Measurements from ENCODE around the gene ATP5PO. TPM values are rescaled to one million over a fixed set of nuclear protein-coding genes. Genes with fewer than 3 reads are reported as not detected.
"Not testable (repeated sequence)": the region's sequence is repeated elsewhere in the genome, so short reads cannot be mapped to it uniquely, and the experiment has no call there.

The ATP5PO gene
- total RNA-seq, 1 donor from 2014 or later = 150 TPM

DNA sequence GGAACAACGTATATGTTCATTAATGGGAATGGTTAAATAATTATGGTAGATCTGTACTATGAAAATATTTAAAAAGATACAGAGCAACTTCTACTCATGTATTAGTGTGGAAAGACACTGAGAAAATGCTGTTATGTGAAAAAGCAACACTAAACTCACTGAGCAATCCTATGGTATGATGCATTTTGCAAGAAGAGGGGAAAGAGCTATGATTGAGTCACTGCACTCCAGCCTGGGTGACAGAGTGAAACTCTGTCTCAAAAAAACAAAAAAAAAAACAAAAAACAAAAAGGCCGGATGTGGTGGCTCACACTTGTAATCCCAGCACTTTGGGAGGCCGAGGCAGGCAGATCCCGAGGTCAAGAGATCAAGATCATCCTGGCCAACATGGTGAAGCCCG is 44.4 kb downstream of the ATP5PO start:
- Mint-ChIP-seq H3K27me3 (ENCODE audit: unreplicated experiment) (peaks cover 2% of the 10 kb centered on the region), H3K36me3 (ENCODE audit: unreplicated experiment) (no peaks in the 10 kb centered on the region), H3K4me1 (ENCODE audit: unreplicated experiment) (no peaks in the 10 kb centered on the region), H3K9me3 (ENCODE audit: unreplicated experiment) (no peaks in the 10 kb centered on the region), H3K4me3 (ENCODE audit: unreplicated experiment) (no peak overlapping the region), H3K27ac (ENCODE audit: unreplicated experiment) (no peak overlapping the region)
- no peak for DNase-seq (ENCODE audit: extremely low spot score, unreplicated experiment)
- no peak for TF ChIP-seq CTCF (IDR thresholded peaks at IDR 0.05)

DNA sequence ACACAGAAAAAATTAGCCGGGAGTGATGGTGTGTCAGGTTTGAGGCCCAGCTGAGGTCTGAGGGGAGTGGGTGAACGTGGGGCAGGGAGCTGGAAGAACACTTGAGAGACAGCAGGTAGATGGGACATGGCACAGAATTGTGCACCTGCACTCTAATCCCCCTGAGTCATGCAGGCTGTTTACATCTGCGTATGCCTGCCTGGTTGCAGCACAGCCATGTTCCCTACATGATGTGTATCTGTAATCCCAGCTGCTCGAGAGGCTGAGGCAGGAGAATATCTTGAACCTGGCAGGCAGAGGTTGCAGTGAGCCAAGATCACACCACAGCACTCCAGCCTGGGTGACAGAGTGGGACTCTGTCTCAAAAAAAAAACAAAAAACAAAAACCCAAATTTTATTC is 44.8 kb downstream of the ATP5PO start:
- no peaks in the 10 kb centered on the region for H3K4me1 Mint-ChIP-seq (ENCODE audit: unreplicated experiment)
- no peaks in the 10 kb centered on the region for H3K36me3 Mint-ChIP-seq (ENCODE audit: unreplicated experiment)
- H3K4me3 Mint-ChIP-seq (ENCODE audit: unreplicated experiment) = no peak overlapping the region
- no peaks in the 10 kb centered on the region for H3K9me3 Mint-ChIP-seq (ENCODE audit: unreplicated experiment)
- H3K27ac Mint-ChIP-seq (ENCODE audit: unreplicated experiment) = no peak overlapping the region
- no peaks in the 10 kb centered on the region for H3K27me3 Mint-ChIP-seq (ENCODE audit: unreplicated experiment)
- DNase-seq (ENCODE audit: extremely low spot score, unreplicated experiment) = no peak
- TF ChIP-seq CTCF (IDR thresholded peaks at IDR 0.05) = no peak

DNA sequence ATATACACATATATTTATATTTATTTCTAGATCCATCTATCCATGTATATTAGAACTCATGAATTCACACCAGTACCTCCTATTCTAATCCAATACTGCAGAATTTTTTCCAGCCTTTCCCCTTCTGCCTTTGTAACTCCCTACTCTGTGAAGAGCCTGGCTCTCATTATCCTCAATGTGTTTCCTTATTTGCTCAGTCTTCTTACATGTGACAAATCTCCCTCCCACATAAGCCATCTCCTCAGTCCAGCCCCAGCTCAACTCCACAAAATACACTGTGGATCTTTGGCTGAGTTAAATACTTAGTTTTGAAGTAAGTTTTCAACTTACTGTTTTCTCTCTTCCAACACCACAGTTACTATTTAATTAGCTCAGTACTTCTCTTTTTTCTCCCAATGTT is 45.7 kb downstream of the ATP5PO start:
- Mint-ChIP-seq H3K9me3 (ENCODE audit: unreplicated experiment) (no peaks in the 10 kb centered on the region), H3K4me1 (ENCODE audit: unreplicated experiment) (no peaks in the 10 kb centered on the region), H3K4me3 (ENCODE audit: unreplicated experiment) (no peak overlapping the region), H3K27ac (ENCODE audit: unreplicated experiment) (no peak overlapping the region), H3K36me3 (ENCODE audit: unreplicated experiment) (no peaks in the 10 kb centered on the region), H3K27me3 (ENCODE audit: unreplicated experiment) (no peaks in the 10 kb centered on the region)
- no peak for DNase-seq (ENCODE audit: extremely low spot score, unreplicated experiment)
- no peak for TF ChIP-seq CTCF (IDR thresholded peaks at IDR 0.05)

- not testable (repeated sequence) for H3K27ac Mint-ChIP-seq (ENCODE audit: unreplicated experiment); H3K4me1 Mint-ChIP-seq (ENCODE audit: unreplicated experiment); H3K9me3 Mint-ChIP-seq (ENCODE audit: unreplicated experiment); H3K36me3 Mint-ChIP-seq (ENCODE audit: unreplicated experiment); H3K4me3 Mint-ChIP-seq (ENCODE audit: unreplicated experiment); DNase-seq (ENCODE audit: extremely low spot score, unreplicated experiment); H3K27me3 Mint-ChIP-seq (ENCODE audit: unreplicated experiment)
Measured at GRCh38 chr21:33867868-33868267, 47.7 kb downstream of the ATP5PO start.

DNA sequence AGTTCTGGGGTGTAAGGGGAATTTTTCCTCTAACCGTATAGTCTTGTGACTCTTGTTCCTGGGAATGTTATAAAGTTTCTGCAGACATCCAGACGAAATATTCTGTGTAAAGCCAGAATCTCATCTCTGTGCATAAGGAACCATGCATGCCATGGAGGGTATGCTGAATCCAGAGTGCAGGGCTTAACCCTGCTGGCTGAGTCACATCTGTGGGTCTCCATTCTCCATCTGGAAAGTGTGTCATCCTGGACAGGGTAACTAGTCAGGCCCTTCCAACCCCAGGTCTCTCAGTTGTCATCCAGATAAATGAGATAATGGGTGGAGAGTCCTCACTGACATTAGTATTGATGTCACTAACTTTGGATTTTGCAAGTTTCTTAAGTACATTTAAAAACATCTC is 48.8 kb downstream of the ATP5PO start:
- no peak for TF ChIP-seq CTCF (IDR thresholded peaks at IDR 0.05)
- Mint-ChIP-seq H3K4me1 (ENCODE audit: unreplicated experiment) (peaks cover 6% of the 10 kb centered on the region), H3K9me3 (ENCODE audit: unreplicated experiment) (no peaks in the 10 kb centered on the region), H3K27me3 (ENCODE audit: unreplicated experiment) (peaks cover 7% of the 10 kb centered on the region), H3K36me3 (ENCODE audit: unreplicated experiment) (no peaks in the 10 kb centered on the region), H3K4me3 (ENCODE audit: unreplicated experiment) (no peak overlapping the region), H3K27ac (ENCODE audit: unreplicated experiment) (no peak overlapping the region)
- no peak for DNase-seq (ENCODE audit: extremely low spot score, unreplicated experiment)

DNA sequence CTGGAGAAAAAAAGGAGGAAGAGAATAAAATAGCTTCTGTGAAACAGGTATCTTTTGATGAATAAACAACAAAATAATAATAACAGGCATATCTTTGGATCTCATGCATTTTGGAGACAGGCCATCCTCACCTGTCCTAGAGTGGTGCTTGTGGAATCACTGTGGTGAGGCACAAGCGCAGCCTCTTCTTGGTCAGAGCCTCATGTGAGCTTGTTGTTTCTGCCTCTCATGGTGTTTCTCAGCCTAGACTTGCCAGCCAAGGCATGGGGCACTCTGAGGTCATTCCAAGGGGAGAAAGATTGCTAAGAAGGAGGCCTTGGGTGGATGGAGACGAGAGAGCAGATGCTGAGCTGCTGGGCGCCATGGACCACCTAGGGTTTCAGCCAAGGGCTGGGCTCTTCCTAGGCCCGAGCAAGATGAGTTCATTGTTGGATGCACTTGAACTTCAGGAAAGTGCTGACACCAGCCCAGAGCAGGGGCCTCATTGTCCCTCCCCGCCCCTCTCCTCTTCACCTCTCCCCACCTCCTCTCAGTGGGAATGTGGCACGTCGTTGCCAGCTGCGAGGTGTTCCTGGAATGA is 49.5 kb downstream of the ATP5PO start:
- DNase-seq (ENCODE audit: extremely low spot score, unreplicated experiment) = no peak
- Mint-ChIP-seq H3K4me1 (ENCODE audit: unreplicated experiment) (peaks cover 6% of the 10 kb centered on the region), H3K27me3 (ENCODE audit: unreplicated experiment) (peaks cover 7% of the 10 kb centered on the region), H3K4me3 (ENCODE audit: unreplicated experiment) (no peak overlapping the region), H3K27ac (ENCODE audit: unreplicated experiment) (no peak overlapping the region), H3K9me3 (ENCODE audit: unreplicated experiment) (no peaks in the 10 kb centered on the region), H3K36me3 (ENCODE audit: unreplicated experiment) (no peaks in the 10 kb centered on the region)
- no peak for TF ChIP-seq CTCF (IDR thresholded peaks at IDR 0.05)

All from osteocyte (in vitro differentiated cells).